GM18526 (cell line): ENCODE data around the gene UBE2E1.

Experiments used
- POLR2A ChIP-seq: IDR thresholded peaks from 3 replicates; pipeline ENCODE4 v1.6.1; 2011; ENCODE audit not compliant: insufficient read length; ENCODE audit errors: extremely low read depth

Gene UBE2E1

DNA sequence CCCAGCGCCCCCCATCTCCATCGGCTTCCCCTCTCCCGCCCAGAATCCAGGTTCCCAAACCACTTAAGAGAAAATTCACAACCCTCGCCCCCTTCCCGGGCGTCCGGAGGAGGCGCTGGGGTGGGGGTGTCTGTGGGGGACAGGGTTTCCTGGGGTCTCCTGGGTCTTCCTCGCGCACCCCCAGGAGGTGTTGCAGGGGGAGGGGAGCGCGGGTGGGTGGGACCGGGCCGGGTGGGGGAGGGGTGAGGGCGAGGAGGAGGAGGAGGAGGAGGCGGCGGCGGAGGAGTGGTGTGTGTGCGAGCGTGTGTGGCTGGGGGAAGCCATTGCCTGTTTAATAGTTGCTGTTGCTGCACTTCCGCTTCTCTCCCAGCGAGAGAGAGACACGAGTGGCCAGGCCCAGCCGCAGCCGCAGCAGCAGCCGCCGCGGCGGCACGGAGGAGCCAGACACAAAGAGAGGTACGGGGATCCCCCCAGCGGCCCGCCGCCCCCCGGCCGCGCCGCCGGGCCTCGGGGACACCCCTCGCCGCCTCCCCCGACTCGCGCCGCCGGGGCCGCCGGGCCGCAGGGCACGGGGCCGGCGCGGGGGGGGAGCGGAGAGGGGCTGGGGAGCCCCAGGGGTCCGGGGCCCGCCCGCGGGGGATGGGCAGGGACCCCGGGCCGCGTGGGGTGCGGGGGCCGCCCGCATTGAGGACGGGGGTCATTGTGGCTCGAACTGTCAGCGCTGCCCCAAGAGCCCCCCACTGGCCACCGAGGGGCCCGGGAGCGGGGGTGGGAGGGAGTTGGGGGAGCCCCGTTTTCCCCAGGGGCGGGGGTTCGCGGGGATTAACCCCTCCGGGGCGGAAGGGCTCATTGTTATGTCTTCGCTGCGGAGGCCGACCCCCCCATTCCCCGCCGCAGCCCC is at the start of gene UBE2E1:
UBE2E1 (plus strand) TSS at position 323 of the 901 bp plus-strand sequence. CDS start 1,315 bp downstream, outside the sequence.
- peak; percentile 65 for TF ChIP-seq POLR2A

DNA sequence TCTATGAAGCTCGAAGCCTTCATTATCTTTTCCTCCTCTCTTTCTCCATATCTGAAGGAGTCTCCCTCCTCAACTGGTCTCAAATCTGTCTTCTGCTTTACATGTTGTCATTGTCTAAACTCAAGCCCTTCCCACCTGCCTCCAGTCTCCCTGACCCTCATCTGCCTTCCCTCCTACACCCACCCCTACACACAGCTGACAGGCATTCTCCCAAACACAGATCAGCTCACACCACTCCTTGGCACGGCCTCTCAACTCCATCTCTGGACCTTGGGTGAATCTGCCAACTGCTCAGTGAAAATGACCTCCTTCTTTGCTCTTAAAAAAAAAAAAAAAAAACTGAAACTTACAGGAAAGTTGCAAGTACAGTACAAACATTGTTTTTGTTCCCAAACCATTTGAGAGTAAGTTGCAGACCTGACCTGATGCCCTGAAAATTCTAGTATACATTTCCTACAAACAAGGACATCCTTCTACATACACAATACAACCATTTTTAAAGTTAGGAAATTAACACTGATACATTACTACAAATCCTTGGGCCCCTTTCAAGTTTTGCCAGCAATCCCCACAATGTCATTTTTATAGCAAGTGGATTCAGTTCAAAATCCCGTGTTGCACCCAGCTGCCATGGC is 49.4 kb upstream of the UBE2E1 start:
- no peak for TF ChIP-seq POLR2A

DNA sequence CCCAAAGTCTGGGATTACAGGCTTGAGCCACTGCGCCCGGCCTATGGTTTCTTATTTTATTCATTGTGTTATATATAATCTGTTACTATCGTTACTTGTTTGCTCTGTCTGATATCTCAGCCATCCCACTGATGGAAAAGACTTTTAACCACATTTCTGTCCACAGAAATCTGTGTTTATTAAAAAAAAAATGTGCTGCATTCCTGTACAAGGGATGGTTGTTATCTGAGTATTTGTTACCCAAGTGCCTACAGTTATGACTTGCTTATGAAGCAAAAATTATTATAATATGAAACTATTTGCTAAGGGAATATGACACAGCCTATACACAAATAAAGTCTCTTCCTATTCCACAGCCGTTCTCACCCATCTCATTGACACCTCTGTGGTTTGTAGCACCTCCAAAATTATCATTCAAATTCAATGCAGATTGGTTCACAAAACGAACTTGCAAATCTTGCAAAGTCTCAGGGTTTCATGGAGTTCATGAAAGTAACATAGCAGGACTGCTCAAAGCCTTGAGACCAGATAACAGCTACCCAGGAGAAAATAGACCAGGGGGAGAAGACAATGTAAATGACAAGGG is 47.4 kb upstream of the UBE2E1 start:
- no peak for TF ChIP-seq POLR2A

DNA sequence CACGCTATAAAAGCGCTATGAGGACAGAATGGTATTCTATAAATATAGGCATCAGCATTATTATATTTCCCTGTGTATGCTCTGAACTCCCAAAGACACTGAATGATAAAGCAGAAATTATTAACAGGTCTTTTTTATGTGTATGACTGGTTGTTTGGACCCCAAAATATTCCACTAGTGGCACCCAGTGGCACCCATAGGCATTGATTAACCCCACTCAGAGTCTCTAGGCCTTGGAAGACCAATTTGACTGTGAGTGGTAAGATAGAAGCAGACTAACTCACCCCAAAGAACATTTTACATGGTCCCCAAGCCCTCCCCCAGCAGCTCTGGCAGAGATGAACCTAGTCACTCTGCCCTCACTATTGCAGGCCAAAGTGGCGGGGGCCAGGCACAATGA is 45.4 kb upstream of the UBE2E1 start:
- no peak for TF ChIP-seq POLR2A

DNA sequence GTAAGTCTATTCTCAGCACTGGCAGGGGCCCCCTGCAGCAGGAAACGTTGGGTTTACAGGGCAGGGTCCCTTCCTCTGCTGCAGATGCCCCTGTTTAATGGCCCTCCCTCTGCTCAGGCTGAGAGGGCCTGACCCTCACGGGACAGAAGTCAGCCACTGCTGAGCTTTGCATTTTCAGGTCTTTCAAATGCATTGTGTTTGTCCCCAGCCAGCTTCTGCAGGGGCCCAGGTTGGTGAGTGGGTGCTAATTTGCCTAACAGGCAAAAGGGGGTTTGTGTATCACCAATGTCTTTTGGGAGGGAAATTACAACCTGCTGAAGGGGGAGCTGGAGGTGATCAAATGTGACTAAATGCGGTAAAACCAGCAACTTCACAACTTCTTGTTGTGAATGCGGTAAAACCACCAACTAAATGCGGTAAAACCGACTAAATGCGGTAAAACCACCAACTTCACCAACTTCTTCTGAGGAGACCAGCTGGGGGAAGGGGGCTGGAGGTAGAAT is 44.8 kb upstream of the UBE2E1 start:
- TF ChIP-seq POLR2A: no peak

DNA sequence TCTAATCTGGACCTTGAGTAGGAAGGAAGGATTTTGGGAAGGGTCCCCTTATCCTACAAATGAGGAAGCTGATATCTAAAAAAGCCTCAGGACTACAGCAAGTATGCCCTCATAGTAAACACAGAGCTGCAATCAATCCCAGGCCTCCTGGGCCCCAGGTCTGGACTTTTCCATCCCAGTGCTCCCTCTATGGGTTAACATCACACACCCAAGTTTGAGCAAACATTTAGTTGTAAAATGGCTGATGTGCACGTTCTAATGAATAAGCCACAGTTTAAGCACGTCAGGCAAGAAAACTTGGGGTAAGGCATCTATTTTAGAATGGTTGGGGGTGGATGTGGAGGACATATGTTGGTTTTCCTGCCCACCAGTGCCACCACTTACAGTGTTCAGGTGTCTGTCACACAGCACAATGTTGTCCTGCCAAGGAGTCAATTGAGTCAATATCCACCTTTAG is 44.3 kb upstream of the UBE2E1 start:
- no peak for TF ChIP-seq POLR2A

DNA sequence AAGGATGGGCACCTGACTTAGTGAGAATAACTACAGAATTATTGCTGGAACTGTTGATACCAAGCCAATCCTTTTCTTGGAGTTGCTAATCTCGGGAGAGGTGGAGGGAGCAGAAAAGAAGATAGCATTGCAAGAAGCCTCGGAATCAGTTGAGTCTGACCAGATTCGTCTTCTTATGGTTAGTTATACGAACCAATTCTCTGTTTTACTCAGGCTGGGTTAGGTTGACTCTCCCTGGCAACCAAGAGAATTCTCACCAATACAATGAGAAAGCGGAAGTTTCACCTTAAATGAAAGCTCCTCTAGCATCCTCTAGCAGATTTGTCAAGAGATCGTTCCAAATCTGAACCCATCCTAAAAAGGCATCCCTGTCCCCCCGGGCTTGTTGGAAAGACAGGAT is 43.5 kb upstream of the UBE2E1 start:
- no peak for TF ChIP-seq POLR2A

DNA sequence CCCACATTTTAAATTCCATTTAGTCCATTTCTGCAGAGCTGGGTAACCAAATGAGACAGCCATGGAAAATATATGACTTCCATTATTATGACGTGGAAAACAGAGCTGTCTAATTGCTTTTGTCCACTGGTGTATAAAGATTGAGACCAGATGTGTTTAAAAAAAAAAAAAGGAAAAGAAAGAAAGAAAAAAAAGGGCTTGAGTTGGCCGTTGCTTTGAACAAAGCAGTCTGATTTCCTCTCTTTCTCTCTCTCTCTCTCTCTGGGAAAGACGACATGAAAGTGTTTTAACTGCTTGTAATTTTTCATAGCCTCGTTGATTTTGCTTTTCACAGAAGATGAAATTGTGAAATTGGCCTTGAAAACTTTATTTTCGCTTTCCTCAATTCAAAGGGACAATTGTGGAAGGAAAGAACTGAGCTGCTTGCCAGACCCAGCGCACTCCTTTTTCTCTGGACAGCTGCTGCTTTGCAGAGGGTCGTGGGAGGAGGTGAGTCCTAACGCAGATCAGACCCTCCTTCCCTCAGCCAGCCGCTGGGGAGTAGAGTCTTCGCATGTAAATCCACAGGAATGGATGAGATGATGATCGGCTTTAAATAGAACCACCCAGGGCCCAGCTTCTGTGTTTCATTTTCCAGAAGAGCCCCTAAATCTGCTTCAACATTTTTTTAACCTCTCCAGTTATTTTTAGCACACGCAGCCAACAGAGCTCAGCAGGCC is 42.8 kb upstream of the UBE2E1 start:
- no peak for TF ChIP-seq POLR2A

DNA sequence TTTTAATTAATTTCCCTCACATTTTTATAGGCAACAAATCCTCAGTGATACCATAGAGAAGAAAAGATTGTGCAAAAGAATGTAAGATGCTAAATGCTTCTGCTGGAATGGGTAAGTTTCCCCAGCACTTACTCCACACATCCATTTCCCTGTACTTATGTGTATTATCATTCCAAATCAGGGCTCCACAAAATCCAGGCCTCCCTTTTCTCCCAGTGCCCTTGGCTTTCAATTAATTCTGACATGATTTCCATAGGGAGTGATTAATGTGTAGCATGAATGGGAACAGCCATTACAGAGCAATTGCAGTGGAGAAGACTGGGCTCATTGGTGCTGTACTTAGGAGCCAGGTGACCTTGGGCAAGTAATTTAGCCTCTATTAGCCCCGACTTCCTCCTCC is 41.3 kb upstream of the UBE2E1 start:
- no peak for TF ChIP-seq POLR2A

DNA sequence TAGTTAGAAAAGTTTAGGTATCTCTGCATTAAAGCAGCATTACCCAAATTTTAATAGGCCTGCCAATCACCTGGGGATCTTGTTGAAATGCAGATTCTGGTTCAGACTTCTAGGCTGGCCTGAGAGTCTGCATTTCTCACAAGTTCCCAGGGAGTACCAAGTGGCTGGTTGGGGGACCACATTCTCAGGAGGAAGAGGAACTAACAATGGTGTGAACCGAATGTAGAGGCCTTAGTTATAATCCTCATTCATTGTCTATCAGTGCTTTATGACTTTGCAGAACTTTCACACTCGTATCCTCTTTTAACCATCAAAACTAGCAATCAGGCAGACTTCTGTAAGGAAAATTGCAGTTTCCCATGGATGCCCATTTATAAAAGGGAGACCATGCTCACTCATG is 38.2 kb upstream of the UBE2E1 start:
- TF ChIP-seq POLR2A: no peak

DNA sequence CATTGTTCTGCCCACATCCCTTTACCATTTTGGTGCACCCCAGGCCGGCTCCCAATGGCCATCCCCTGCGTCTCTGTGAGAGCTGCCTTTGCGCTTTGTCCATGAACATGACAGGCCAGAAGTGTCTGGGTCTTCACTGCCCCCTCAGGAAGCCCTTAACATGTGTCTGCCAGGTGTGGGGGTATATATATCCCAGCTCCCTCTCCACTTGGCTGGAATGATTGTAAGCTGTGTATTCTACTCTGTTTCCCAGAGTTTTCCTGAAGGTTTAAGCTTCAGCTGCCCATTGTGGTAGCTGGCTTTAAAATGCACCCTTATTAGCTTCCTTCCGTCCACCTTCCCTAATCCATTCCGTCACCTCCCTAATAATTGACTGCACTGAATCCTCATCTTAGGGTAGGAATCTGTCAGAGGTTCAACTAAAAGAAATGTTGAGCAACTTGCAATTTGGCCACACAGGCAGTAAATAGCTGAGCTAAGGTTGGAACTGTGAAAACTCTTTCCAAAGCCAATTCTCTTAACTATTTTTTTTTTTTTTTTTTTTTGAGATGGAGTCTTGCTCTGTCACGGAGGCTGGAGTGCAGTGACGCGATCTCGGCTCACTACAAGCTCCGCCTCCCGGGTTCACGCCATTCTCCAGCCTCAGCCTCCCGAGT is 30.4 kb upstream of the UBE2E1 start:
- TF ChIP-seq POLR2A: no peak

DNA sequence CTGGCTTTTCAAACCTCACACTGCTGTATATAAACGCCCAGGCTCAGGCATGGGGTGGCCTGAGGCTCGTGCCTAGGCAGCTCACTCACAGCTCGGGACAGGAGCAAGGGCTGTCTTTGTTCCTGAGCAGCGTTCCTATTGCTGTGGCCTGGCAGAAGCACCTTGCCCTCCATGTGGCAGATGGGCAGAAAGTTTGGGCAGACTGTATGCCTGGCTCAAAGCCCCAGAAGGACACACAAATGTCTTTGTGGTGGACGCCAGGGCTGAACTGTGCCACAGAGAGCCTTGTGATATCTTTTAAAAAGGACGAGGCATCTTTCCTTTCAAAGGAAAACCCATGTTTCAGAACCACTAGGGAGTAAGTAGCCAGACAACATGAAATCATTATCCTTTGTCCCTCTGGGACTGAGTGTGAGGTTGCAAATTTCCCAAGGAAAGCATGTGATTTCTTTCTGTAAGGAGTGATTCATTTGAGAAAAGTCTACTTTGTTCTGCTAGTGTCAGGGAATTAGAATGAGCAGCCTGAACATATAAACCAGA is 29.3 kb upstream of the UBE2E1 start:
- TF ChIP-seq POLR2A: no peak

DNA sequence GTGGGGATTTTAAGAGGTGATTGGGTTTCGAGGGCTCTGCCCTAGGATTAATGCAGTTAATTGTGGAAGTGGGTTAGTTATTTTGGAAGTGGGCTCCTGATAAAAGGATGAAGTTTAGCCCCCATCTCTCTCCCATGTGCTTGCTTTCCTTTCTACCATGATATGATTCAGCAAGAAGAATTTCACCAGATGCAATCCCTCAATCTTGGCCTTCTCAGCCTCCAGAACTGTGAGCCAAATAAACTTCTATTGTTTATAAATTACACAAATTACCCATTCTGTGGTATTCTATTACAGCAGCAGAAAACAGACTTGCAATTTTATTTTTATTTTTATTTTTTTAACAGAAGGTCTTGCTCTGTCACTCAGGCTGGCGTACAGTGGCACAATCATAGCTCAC is 27.3 kb upstream of the UBE2E1 start:
- TF ChIP-seq POLR2A: no peak

DNA sequence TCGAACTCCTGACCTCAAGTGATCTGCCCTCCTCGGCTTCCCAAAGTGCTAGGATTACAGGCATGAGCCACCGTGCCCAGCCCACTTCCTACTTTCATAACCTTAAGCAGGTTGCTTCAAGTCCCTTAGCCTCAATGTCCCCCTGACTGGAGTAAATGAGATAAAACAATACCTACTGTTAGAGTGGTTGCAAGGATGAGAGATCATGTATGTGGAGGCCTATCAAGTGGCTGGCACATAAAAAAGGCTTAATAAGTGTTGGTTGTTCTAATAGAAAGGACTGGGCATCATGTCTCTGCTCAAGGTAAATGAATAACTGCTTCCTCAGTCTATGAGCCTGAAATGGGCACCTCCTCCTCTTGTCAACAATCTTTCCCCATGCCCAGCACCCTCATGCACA is 25.9 kb upstream of the UBE2E1 start:
- no peak for TF ChIP-seq POLR2A
